Adipocyte (in vitro differentiated cells): ENCODE data around the gene ANKRD13D.

Source experiments
- DNase-seq: peaks from one replicate; pipeline ENCODE4 v3.0.0-alpha.2; 2015; ENCODE audit warnings: low read depth
- H3K27me3 ChIP-seq: replicated peaks from 2 replicates; pipeline ENCODE4 v1.7.0; 2013; ENCODE audit warnings: mild to moderate bottlenecking, low read length, moderate library complexity; ENCODE audit not compliant: control insufficient read depth, insufficient read depth
- H3K36me3 ChIP-seq: 2 replicates; pipeline ENCODE4 v1.7.0; 2013; ENCODE audit warnings: low read length, mild to moderate bottlenecking, moderate library complexity; ENCODE audit not compliant: control insufficient read depth, insufficient read depth, severe bottlenecking
- H3K4me1 ChIP-seq: 2 replicates; pipeline ENCODE4 v1.7.0; 2013; ENCODE audit warnings: mild to moderate bottlenecking, low read length, moderate library complexity; ENCODE audit not compliant: control insufficient read depth, insufficient read depth
- H3K4me3 ChIP-seq: 2 replicates; pipeline ENCODE4 v1.7.0; 2013; ENCODE audit warnings: mild to moderate bottlenecking, low read length, moderate library complexity
- H3K9ac ChIP-seq: 2 replicates; pipeline ENCODE4 v1.7.0; 2013; ENCODE audit warnings: mild to moderate bottlenecking, low read length, moderate library complexity
- H3K9me3 ChIP-seq: 2 replicates; pipeline ENCODE4 v1.7.0; 2013; ENCODE audit warnings: mild to moderate bottlenecking, low read length, moderate library complexity; ENCODE audit not compliant: control insufficient read depth

The ANKRD13D gene

DNA sequence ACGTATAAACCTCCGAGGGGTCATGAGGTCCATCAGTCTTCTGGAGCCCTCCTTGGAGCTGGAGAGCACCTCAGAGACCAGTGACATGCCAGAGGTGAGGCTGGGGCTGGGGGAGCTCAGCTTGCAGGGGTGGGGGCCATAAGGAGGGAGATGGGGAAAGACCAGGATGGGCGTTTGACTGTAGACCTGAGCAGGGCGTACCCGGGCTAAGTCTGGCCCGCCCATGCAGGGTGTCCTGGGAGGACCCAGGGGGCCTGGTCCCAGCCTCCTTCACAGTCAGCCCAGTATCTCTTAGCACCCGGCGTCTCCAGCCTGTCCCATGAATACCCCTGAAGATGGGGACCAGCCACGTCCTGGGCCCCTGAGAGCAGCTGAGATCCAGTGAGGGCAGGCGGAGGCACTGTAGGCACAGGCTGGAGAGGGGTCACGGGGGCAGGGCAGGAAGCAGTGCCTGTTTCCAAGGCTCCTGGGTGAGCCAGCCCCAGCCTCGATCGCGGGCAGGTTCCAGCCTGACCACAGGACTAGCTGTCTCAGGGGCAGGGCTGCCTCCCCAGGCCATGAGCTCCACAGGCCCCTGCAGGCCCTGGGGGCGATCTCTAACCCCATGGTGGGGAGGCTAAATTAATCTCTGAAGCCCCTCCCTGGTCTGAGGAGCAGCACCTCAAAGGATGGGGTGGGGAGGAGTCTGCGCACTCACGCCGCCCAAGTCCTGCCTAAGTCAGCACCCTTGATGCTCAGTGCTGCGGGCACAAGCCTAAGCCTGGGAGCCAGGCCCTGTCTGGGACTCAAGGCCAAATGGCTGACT is 21.3 kb downstream of the ANKRD13D start:
- H3K36me3 ChIP-seq, result peaks cover 28% of the 10 kb centered on the region
- H3K9me3 ChIP-seq, result no peaks in the 10 kb centered on the region
- H3K4me1 ChIP-seq, result no peaks in the 10 kb centered on the region
- no peaks in the 10 kb centered on the region for H3K27me3 ChIP-seq
- H3K9ac ChIP-seq, result no peak overlapping the region
- no peak overlapping the region for H3K4me3 ChIP-seq
- no peak for DNase-seq

DNA sequence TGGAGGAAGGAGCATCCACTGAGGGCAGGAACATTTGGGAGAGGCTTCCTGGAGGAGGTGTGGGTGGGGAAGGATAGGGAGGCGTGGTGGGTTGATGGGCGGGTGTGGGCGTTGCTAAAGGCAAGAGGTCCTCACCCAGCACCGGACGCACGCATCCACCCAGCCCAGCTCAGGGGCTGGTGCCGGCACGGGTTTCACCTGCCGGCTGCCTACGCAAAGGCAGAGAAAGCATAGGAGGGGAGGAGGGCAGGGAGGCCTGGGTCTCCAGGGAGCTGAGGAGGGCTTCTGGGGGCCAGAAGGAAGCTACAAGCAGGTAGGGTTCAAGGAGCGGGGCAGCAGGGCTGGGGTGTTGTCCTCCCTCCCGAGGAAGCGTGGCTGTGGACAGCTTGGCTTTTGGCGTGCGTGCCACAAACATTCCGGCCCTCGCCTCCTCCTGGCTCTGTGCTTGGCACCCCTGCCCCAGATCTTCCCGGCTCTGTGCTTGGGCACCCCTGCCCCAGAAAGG is 22.0 kb downstream of the ANKRD13D start:
- no peaks in the 10 kb centered on the region for H3K27me3 ChIP-seq
- no peak for DNase-seq
- no peaks in the 10 kb centered on the region for H3K9me3 ChIP-seq
- no peak overlapping the region for H3K4me3 ChIP-seq
- no peaks in the 10 kb centered on the region for H3K4me1 ChIP-seq
- H3K9ac ChIP-seq, result no peak overlapping the region
- peaks cover 28% of the 10 kb centered on the region for H3K36me3 ChIP-seq

DNA sequence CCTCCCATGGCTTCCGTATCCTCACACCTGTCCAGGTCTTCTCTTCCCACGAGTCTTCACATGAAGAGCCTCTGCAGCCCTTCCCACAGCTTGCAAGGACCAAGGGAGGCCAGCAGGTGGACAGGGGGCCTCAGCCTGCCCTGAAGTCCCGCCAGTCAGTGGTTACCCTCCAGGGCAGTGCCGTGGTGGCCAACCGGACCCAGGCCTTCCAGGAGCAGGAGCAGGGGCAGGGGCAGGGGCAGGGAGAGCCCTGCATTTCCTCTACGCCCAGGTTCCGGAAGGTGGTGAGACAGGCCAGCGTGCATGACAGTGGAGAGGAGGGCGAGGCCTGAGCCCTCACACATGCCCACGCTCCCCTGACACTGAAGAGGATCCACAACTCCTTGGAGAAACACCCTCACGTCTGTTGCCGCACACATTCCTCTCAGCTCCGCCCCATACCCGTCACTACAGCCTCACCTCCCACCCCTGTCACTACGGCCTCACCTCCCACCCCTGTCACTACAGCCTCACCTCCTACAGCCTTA is 22.5 kb downstream of the ANKRD13D start:
- H3K4me1 ChIP-seq, result no peaks in the 10 kb centered on the region
- no peaks in the 10 kb centered on the region for H3K27me3 ChIP-seq
- no peak for DNase-seq
- H3K4me3 ChIP-seq, result no peak overlapping the region
- peaks cover 28% of the 10 kb centered on the region for H3K36me3 ChIP-seq
- H3K9me3 ChIP-seq, result no peaks in the 10 kb centered on the region
- no peak overlapping the region for H3K9ac ChIP-seq

DNA sequence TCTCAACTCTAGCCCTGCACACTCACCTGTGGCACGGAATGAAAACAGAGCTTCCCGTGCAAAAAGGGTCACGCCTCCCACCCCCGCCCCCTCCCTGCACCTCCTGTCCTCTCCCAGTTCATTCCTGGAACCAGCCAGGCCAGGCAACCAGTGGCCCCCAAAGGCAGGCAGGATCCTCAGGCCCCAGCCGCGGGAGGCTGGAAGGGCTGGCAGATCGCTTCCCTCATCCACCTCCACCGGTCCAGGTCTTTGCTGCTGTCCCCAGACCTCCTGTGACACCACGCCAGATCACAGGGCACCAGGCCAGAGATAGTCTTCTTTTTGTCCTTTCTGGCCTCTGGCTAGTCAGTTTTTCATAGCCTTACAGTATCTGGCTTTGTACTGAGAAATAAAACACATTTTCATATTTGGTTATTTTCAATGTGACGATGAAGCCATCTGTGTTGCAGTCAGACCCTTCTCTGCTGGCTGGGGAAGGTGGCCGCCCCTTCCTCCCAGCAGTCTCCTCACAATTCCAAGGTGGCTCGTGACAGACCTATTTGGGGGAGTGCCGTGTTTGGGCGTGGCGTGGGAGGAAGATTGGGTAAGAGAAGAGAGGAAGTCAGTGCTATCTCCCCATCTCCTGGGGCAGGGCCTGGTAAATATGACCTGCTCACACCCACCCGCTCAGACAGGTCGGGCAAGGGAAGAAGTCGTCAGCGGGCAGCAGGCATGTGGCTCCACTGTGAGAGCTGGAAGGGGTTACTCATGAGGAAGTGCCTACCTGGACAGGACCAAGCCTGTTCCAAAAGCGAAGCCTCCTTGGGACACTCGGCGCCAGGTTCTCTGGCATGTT is 23.3 kb downstream of the ANKRD13D start:
- Histone ChIP-seq H3K4me3 (no peak overlapping the region), H3K27me3 (no peaks in the 10 kb centered on the region), H3K9me3 (no peaks in the 10 kb centered on the region), H3K9ac (no peak overlapping the region), H3K4me1 (no peaks in the 10 kb centered on the region), H3K36me3 (peaks cover 25% of the 10 kb centered on the region)
- no peak for DNase-seq

DNA sequence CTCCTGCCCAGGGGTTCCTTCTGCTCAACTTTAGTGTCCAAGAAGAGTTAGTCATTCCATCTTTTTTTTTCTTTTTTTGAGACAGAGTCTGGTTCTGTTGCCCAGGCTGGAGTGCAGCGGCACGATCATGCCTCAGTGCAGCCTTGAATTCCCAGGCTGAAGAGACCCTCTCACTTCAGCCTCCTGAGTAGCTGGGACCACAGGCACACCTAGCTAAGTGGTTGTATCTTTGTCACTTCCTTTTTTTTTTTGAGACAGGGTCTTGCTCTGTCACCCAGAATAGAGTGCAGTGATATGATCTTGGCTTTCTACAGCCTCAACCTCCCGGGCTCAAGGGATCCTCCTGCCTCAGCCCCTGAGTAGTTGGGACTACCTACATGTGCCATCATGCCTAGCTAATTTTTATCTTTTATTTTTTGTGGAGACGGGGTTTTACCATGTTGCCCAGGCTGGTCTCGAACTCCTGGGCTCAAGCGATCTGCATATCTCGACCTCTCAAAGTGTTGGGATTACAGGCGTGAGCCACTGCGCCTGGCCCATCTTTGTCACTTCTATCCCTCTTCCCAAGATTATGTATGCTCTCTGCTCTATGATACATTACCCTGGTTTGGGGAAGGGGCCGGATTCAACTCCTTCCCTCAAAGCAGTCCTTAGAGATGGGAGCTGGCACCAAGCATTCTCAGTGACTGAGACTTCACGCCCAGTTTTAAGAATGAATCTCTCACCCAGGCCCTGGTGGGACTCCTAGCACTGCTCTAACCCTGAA is 24.2 kb downstream of the ANKRD13D start:
- H3K27me3 ChIP-seq, result no peaks in the 10 kb centered on the region
- peaks cover 2% of the 10 kb centered on the region for H3K4me1 ChIP-seq
- no peak for DNase-seq
- peaks cover 18% of the 10 kb centered on the region for H3K36me3 ChIP-seq
- H3K4me3 ChIP-seq, result no peak overlapping the region
- no peaks in the 10 kb centered on the region for H3K9me3 ChIP-seq
- H3K9ac ChIP-seq, result no peak overlapping the region

DNA sequence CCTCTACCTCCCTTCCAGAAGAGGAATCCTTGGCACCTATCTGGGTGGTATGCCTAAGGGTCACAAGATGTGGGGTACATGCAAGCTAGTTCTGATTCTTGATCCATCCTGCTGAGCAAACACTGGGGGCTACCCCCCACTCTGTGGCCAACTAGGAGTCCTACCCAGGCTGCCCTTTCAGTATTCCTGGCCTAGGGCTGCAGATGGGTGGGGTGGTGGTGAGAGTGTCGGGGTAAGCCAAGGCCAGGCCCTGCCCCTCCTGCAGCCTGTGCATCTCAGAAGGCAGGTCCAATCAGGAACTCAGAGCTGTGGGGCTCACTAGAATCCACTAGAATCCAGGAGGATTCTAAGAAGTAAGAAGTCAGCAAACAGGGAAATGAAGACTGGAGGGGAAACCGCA is 25.1 kb downstream of the ANKRD13D start:
- Histone ChIP-seq H3K36me3 (peaks cover 10% of the 10 kb centered on the region), H3K4me3 (no peak overlapping the region), H3K4me1 (peaks cover 7% of the 10 kb centered on the region), H3K27me3 (no peaks in the 10 kb centered on the region), H3K9me3 (no peaks in the 10 kb centered on the region), H3K9ac (no peak overlapping the region)
- DNase-seq, result no peak

DNA sequence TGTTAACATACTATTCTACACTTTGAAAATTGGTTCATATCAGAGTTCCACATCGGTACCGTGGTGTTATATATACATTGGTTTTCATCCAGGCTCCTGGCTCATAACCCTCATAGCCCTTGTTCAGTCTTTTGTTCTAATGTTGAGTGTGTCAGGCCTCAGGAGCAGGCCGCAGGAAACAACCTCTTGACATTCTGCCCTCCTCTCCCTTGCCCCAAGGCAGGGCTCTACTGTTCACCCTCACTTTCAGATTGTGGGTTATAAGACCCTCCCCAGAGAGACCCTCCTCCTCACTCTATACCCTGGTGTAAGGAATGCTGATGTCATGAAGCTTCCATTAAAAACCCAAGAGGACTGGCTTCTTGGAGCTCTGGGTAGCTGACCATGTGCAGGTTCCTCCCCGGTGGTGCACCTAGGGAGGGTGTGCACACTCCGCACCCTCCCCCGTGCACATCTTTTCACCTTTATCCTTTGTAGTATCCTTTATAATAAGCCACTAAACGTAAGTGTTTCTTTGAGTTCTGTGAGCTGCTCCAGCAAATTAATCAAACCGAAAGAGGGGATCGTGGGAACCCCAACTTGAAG is 26.3 kb downstream of the ANKRD13D start:
- no peak for DNase-seq
- H3K27me3 ChIP-seq, result no peaks in the 10 kb centered on the region
- peaks cover 4% of the 10 kb centered on the region for H3K36me3 ChIP-seq
- no peak overlapping the region for H3K4me3 ChIP-seq
- H3K9ac ChIP-seq, result no peak overlapping the region
- peaks cover 7% of the 10 kb centered on the region for H3K4me1 ChIP-seq
- no peaks in the 10 kb centered on the region for H3K9me3 ChIP-seq

DNA sequence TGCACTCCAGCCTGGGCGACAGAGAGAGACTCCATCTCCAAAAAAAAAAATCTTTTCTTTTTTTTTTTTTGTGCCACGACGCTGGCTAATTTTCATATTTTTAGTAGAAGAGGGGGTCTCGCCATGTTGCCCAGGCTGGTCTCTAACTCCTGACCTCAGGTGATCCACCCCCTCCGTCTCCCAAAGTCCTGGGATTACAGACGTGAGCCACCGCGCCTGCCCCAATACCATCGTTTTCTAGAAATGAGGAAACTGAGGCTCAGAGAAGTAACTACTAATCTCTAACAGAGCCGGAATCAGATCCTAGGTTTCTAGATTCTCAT is 27.7 kb downstream of the ANKRD13D start:
- Histone ChIP-seq H3K27me3 (no peaks in the 10 kb centered on the region), H3K36me3 (no peaks in the 10 kb centered on the region), H3K9ac (peak overlapping the region; percentile 89), H3K4me3 (peak overlapping the region; percentile 98), H3K4me1 (peaks cover 7% of the 10 kb centered on the region), H3K9me3 (no peaks in the 10 kb centered on the region)
- no peak for DNase-seq

DNA sequence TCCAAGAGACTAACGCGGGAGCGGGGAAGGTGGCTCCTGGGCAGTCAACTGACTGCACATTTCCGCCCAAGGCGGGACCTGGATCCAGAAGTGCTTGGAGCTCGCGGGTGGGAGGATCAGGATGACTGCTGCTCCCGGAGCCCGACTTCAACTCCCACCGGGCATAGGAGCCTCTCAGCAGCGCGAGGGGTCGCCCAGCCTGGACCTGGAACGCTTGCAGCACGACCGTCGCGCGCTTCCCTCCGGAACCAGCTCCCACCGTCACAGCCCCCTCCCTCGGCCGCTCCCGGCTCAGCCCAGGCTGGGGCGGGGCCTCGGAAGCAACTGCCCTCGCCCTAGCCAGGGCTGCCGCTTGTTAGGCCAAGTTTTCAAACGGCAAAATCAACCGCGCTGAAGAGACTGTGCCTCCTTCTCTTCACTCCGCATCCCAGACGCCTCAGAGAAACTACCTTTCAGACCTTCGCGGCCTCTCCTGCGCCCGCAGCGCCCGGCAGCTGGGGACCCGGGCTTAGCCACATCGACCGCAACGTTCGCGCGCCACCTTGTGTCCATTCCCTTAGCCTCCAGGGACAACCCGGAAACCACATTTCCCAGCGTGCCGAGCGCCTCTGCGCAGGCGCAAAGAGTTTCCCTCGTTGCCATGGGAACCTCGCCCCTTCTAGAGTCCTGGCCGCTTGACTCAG is 28.2 kb downstream of the ANKRD13D start:
- DNase-seq, result peak; percentile 99
- Histone ChIP-seq H3K36me3 (no peaks in the 10 kb centered on the region), H3K4me1 (peaks cover 7% of the 10 kb centered on the region), H3K27me3 (no peaks in the 10 kb centered on the region), H3K9ac (peak overlapping the region; percentile 89), H3K9me3 (no peaks in the 10 kb centered on the region), H3K4me3 (peak overlapping the region; percentile 98)

DNA sequence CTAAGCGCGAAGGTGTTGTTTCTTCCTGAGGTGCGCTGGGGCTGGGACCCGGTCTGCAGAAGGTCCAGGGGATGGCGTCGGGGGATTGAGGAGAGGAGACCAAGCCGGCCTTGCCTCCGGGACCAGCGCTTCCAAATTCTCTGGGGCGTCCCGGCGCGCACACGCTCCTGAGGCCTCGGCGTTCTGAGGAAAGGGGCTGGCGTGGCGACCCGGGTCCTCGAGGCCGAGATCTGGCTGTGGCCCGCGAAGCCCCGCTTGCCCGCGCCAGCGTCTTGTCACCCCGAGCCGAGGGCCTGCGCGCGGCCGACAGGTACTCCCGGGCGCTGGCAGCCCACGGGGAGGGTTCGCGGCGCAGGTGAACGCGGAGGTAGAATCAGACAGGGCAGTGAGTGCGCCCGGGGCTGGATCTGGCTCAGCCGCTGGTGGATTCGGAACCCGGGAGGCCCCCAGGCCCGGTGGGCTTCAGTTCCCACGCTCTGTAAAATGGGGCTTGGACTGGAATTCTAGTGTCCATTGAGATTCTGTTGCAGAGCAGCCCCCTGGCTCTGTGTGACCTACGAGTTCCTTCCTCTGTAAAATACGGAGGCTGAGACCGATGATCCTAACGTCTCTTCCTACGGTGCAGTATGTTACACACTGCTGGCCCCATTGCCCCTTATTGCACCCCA is 28.9 kb downstream of the ANKRD13D start:
- Histone ChIP-seq H3K9me3 (no peaks in the 10 kb centered on the region), H3K36me3 (no peaks in the 10 kb centered on the region), H3K27me3 (no peaks in the 10 kb centered on the region), H3K4me1 (peaks cover 7% of the 10 kb centered on the region), H3K9ac (peak overlapping the region; percentile 89), H3K4me3 (peak overlapping the region; percentile 98)
- DNase-seq, result peak; percentile 2
